Esophagus mucosa (tissue), 1 donor: Measurements from ENCODE around the gene POLR3H. TPM values are rescaled to one million over a fixed set of nuclear protein-coding genes. Genes with fewer than 3 reads are reported as not detected.
A peak's percentile ranks its signal among the peaks of the same experiment; 100 is the strongest.
"Not testable (repeated sequence)": the region's sequence is repeated elsewhere in the genome, so short reads cannot be mapped to it uniquely, and the experiment has no call there.

ENCODE experiments used
- ATAC-seq: fragments of 200-7000 bp; cut with Tn5 transposase; one replicate; pipeline ENCODE4 v1.9.1; 2020
- total RNA-seq: library from RNA; stranded (reverse); gene quantifications from one replicate; pipeline ENCODE4 v1.2.4, GENCODE V29; 2023
- donor health status: DM: yes; HTN: yes; CAD: no.

Gene POLR3H
- total RNA-seq, 1 donor from 2014 or later, result 27.8 TPM

DNA sequence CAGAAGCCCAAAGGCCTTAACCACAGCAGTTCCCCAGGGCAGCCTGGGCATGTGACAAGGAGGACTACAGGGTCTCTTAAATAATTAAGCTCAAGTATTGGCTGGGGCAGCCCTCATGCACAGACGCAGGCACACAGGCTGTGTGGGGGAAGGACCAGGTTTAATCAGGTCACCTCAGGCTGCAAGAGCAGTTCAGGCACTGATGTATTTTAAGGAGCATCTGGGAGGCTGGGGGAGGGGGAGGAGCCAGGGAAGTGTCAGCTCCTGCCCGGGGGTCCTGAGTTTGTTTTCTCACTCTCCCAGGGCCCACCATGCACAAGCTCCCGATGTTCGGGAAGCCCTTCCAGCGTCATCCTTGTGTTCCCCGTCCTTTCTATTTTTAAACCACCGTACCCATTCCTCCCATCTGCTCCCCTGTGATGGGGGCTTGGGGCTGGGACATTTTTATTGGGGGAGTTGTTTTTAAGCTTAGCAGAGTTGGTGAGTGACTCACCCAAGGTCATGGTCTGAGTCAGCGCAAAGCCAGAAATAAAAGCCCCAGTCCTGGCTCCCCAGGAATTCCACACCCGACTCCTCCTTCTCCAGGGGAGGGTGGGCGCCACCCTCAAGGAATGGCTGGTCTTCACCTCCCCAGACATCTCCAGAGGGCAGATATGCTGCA lies 18.9 kb upstream of the POLR3H start:
- no peak for ATAC-seq

DNA sequence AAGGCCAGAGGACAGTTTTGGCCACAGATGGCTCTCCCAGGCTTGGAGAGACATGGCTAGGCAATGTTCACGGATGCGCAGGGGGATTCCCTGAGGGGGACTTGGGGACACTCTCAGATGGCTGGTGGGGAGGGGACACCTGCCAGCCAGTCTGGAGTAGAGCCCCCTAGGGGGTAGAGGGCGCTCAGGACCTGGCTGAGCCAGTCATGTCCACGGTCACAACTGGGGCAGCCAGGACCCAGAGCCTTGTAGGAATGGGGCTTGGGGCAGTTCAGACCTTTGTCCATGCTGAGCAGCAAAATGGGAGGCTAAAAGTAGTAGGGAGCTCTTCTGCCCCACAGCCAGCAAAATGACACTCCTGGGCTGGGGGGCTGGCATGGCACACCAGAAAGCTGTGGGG lies 18.2 kb upstream of the POLR3H start:
- ATAC-seq, result no peak

DNA sequence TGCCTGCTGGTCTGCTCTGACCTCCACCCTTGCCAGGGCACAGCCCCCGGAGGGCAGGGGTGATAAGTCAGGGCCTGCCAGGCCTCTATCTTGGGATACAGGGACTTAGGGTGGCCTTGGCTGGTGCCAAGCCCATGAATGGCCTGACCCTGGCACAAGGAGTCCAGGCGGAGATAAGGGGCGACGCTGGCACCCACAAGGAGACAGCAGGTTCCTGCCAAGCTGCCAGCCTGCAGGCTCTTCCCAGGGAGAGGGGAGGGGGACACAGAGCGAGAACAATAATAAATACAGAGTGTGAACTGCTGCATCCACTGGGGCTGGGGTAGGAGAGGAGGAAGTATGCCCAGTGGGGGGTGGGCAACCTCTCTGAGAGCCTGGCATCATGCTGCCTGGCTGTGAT lies 17.5 kb upstream of the POLR3H start:
- ATAC-seq, result no peak

DNA sequence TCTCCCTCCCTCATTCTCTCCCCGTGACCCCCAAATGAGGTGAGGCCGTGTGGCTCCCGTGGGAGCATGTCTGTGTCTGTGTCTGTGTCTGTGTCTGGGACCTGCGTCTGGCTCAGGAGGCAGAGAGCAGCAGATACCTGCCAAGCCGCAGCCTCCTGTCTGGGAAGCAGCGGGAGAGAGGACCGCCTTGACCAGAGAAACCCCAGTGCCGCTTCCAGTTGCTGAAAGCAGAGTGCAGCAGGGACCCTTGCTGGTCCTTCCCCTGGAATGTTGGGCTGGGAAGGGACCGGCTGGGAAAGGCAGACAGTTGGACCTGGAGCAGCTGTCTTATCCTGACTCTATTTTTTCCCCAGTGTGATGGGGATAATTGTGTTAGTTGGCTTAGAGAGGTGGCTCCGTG lies 17.1 kb upstream of the POLR3H start:
- ATAC-seq, result no peak

DNA sequence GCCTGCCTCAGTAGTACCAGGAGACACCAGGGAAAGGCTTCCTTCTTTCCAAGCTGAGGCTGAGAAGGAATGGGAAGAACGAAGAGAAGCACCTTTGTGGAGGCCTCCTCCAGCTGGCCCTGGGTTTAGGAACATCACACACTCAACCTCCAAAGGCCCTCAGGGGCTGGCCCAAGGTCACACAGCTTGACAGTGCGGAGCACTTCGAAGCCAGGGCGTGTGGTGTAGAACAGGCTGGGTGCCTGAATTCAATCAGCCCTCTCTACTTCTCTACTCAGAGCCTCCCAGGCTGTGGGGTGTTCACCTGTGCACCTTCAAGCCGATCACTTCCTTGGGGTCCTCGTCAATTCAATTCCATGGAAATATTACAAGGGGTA lies 15.8 kb upstream of the POLR3H start:
- ATAC-seq, result no peak

DNA sequence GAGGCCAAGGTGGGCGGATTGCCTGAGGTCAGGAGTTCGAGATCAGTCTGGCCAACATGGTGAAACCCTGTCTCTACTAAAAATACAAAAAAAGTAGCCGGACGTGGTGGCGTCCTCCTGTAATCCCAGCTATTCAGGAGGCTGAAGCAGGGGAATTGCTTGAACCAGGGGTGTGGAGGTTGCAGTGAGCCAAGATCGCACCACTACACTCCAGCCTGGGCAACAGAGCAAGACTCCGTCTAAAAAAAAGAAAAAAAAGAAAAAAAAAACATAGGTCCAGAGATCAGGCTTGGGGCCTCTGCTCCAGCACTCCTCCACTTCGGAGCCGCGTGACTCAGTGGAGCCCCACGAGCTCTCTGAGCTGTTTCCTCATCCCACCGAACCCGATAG lies 14.0 kb upstream of the POLR3H start:
- not testable (repeated sequence) for ATAC-seq

DNA sequence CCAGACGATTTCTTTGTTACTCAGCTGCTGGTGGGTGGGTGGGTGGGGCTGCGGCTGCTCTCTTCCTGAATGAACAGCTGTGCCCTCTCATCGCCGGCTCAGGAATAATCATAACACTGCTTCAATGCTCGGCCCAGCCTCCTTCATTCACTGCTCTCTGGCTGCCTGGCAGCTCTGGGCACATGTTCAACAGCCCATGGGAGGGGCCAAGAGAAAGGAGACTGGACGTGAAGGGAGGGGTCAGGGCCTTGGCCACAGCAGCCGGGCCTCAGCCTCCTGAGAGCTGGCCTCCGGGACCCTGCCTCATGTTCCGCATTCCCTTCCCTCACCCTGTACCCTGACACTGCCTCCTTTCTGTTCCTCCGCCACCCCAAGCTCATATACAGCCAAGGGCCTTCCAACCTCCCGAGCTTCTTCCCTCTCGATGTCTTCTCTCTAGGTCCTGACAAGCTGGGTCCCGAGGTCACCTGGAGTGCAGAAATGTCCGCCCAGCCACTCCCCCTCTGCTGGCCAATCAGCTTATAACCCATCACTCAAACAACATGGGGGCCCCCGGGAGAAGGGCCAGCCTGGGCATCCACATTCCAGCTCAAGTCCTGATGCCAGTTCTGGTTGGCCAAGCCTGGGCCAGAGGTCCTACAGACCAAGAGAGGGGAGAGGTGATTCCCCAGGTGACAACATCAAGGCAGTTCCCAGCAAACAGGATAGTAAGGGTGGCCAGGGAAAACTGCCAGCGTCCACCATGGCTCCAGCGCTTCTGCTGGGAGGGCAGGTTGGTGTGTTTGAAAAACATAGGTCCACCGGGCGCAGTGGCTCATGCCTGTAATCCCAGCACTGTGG lies 13.4 kb upstream of the POLR3H start:
- ATAC-seq, result peak; percentile 25

DNA sequence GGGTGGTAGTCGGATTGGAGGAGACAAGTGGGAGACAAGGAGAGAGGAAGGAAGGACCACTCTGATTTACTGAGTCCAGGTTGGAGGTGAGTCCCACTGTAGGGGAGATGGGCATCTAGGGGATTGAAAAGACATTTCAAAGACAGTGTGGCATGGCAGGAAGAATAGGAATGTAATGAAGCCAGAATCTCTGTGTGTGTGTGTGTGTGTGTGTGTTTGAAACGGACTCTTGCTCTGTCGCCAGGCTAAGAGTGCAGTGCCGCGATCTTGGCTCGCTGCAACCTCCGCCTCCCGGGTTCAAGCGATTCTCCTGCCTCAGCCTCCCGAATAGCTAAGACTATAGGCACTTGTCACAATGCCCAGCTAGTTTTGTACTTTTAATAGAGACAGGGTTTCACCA lies 12.3 kb upstream of the POLR3H start:
- ATAC-seq, result no peak

DNA sequence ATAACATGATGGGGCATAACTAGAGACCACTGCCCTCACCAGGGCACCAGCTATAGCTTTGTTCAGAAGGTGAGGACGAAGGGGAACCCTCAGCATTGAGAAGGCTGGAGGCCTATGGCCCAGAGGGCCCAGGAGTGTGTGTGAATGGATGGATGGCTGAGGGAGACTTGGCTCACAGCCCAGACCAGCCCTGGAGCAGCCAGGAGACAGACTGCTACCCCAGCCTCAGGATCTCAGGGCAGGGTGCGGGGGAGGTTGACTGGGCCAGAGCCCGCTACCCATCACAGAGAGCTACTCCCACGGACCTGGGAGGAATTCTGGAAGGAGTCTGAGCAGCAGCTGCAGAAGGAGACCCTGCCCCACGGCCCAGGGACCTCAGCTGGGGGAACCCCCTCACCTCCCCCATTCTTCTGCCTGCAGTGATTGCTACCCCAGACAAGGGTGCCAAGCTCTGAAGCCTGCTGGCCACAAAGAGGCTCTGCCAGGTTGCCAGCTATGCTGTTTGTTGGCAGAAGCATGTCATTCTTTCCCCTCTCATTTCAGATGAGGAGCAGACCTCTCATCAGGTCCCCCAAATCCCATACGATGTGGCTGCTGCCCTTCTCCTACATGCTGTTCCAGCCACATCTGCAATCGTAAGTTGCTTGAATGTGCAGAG lies 11.2 kb upstream of the POLR3H start:
- ATAC-seq, result peak; percentile 9

DNA sequence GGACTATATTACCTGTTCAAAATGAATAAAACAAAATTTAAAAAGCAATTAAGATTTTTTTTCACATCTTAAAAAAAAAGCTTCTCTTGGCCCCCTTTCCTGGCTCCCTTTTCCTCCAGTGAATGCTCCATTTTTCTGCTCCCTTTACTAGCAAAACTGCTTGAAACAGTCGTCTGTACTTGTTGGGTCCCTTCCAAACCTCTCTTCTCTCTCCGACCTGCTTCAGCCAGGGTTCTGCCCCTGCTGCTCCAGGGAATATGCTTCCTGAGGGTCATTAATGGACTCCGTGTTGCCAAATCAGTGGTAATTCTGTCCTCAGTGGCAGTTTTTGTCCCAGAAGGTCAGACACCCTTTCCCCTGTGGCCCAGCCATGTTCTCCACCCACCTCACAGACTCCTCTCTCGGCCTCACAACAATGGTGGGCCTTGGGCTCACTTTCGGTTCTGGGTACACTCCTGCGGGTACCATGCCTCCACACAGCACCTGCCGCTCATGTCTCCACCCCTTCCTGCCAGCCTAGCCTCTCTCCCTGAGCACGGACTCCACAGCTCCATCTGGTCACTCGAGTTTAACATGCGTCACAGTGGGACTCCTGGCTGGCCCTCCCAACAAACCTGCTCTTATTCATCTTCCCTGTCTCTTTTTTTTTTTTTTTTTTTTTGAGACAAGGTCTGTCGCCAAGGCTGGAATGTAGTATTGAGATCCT lies 7.8 kb upstream of the POLR3H start:
- no peak for ATAC-seq

DNA sequence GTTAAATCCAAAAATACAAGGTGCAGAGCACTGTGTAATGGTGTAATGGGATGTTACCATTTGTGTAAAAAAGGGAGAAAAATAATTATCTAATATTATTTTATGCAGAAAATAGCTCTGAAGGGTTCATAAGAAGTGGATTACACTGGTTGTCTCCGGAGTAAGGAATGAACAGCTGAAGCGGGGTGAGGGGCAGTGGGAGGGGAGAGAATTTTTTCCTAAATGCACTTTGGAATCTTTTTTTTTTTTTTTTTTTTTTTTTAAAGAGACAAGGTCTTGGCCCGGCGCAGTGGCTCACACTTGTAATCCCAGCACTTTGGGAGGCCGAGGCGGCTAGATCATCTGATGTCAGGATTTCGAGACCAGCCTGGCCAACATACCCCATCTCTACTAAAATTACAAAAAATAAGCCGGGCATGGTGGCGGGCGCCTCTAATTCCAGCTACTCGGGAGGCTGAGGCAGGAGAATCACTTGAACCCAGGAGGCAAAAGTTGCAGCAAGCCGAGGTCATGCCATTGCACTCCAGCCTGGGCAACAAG lies 6.8 kb upstream of the POLR3H start:
- no peak for ATAC-seq

DNA sequence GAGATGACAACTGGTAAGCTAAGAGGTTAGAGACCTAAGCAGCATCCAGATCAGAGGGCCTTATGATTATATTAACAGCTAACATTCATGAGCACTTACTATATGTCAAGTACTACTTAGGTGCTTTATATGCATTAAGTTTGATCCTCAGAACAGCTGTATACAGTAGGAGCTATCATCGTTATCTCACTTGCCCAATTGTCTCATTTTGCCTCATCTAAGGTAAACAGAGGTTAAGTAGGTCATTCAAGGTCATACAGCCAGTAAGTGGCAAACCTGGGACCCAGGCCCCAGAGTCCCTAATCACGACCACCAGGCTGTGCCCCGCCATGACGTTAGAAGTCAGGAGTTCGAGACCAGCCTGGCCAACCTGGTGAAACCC lies 4.6 kb upstream of the POLR3H start:
- ATAC-seq, result no peak

DNA sequence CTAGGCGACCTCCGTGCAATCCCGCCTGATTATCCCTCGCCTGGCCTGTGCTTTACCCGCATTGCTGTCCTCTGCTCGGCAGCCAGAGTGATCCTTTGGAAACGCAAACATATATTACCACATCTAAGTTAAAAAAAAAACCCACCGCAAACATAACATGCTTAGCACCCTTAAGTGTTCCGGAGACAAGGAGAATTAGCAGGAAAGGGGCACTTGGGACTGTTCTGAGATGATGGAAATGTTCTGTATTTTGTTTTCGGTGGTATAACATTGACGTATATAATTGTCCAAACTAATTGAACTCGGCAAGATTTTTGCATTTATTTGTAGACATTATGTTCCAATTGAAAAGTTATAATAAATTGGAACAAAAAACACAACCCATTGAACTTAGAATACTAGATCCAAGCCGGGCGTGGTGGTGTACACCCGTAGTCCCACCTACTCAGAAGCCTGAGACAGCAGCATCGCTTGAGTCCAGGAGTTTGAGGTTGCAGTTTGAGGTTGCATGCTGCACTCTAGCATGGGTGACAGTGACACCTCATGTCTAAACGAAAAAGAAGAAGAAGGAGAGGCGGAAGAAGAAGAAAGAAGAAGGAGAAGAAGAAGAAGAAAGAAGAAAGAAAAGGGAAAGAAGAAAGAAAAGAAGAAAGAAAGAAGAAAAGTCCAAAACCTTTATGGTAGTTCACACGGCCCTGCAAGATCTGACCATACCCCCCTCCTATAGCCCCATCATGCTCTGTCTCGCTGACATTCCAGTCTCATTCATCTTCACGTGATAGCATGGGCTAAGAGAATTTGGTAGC lies 604 bp upstream of the POLR3H start:
- no peak for ATAC-seq

DNA sequence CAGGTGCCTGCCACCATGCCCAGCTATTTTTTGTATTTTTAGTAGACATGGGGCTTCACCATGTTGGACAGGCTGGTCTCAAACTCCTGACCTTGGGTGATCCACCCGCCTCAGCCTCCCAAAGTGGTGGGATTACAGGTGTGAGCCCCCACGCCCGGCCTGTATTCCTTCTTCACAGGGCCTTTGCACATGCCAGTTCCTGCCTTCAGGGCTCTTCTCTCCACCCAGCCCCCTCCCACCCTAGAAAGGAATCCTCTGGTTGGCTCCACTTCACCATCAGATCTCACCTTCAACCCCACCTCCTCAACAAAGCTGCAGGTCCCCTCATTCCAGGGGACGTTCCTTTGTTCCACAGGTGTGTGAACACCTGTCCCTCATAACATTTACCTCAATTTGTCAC lies 2.0 kb downstream of the POLR3H start:
- ATAC-seq, result no peak

DNA sequence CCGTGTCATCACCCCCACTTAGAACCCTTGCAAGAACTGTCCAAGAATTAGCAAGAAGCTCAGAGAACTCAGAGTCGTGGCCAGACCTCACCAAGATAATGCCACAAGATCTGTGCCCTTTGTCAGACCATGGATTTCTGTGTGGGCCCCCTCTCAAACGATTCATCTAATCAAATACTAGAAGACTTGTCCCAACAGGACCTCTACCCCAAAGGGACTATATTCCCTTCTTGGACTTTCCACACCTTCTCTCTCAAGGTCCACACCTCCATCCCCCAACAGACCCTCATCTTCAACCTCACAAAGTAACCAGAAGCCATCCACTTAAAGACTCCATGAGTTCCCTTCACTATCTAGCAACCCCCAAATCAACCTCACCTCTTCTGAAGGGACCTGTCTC lies 2.8 kb downstream of the POLR3H start:
- no peak for ATAC-seq

DNA sequence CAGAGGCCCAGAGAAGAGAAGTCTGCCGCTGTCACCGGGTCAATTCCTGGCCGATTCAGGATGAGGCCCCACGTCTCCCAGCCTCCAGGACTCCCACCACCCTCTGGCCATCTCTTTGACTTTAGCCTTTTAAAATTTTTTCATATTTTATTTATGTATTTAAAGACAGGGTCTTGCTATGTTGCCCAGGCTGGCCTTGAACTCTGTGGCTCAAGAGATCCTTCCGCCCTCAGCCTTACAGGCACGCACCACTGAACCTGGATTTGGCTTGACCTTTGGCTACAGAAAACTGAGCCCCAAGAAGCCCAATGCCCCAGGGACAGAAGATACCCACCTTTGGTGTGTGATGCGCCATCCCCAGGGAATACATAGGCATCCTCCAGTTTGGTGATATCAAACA lies 3.9 kb downstream of the POLR3H start:
- no peak for ATAC-seq

DNA sequence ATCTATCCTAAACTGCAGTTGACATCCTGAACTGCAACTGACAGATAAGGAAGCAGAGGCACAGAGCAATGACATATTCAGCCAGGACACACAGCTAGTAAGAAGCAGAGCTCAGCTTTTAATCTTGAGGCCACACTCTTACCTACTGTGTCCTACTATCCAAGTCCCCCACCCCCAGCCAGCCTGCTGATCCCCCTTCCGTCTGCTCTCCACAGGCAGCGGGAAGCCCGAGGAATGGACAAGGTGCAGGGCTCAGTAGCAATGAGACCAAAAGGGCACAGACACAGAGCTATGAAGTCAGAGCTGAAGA lies 4.3 kb downstream of the POLR3H start:
- no peak for ATAC-seq

DNA sequence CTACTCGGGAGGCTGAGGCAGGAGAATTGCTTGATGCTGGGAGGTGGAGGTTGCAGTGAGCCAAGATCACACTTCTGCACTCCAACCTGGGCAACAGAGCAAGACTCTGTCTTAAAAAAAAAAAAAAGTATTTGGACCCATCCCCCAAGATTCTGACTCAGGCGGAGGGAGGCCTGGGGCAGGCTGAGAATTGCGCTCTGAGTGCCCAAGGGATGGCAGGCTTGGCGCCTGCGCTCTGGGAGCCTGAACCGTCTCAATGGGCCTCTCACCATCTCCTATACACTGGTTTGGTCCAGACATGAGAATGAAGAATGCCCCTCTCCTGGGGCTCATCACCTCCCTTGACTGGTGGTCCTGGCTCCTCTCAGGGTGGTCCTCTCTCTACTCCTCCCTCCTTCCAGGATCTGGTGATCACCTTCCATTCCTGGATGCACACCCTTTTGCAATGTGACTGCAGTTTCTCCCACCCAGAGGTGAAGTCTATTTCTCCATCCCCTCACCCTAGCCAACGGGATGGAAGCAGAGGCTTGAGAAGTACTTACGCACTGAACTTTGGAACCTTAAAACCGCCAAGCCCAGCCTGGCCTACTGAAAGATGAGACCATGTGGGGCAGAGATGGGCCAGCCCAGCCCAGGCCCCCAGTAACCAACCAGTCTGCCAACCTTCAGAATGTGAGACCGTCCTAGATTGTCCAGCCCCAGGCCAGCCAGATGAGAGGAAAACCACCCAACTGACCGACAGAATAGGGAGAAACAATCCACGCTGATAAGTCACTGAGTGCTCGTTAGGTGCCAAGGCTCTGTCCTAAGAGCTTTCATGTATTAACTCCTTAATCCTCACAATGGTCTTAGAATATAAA lies 4.9 kb downstream of the POLR3H start:
- no peak for ATAC-seq

DNA sequence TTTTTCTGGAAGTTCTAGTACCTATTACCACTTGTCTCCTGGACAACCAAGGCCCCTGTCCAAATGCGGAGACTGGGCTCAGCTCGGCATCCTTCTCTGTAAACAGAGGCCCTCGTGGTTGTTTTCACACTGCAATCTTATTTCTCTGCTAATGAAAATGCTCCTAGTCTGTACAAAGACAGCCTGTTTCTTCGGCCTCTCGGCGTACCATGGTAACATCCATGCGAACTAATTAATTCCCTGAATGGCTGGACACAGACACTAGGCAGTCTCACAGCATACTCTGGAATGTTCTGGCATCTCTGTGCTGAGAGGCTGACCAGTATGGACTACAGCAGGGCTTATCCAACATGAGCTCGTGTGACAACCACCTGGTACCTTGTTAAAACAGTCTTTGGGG lies 5.7 kb downstream of the POLR3H start:
- ATAC-seq, result no peak

DNA sequence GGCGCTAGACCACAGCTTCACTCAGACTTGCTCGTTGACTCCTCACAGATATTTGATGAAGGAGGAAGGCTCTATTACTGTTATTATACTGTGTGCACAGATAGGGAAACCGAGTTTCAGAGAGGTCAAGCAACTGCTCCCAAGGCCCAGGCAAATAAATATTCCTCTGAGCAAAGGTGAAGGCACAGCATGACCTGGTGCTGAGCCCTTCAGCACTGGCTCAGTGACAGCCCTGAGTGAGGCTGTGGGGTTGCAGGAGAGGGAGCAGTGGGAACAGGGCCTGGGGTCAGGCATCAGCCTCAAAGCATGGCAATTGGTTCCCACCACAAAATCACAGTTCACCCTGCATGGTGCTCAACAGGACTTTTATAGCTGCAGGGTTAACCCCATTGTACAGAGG lies 7.1 kb downstream of the POLR3H start:
- no peak for ATAC-seq

DNA sequence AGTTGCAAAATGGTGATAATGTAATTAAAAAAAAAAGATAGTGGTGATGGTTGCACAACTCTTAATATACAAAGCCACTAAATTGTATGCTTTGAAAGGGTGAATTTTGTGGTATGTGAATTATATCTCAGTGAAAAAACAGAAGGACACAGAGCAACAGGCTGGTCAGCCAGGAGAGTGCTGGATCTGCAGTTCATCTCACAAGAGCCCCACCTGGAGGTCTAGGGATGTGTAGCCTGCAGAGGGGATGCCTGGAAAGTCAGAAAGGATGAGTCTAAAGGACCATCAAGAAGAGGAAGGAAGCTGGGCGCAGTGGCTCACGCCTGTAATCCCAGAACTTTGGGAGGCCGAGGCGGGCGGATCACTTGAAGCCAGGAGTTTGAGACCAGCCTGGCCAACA lies 9.0 kb downstream of the POLR3H start:
- no peak for ATAC-seq
